GM21786 (cell line): ENCODE measurements around the gene P3H3.
A peak's percentile ranks its signal among the peaks of the same experiment; 100 is the strongest.

Experiments used
- ATAC-seq: cut with Tn5 transposase; IDR thresholded peaks from one replicate; pipeline ENCODE4 v1.9.1; 2021; ENCODE audit not compliant: unreplicated experiment

The P3H3 gene, protein sequence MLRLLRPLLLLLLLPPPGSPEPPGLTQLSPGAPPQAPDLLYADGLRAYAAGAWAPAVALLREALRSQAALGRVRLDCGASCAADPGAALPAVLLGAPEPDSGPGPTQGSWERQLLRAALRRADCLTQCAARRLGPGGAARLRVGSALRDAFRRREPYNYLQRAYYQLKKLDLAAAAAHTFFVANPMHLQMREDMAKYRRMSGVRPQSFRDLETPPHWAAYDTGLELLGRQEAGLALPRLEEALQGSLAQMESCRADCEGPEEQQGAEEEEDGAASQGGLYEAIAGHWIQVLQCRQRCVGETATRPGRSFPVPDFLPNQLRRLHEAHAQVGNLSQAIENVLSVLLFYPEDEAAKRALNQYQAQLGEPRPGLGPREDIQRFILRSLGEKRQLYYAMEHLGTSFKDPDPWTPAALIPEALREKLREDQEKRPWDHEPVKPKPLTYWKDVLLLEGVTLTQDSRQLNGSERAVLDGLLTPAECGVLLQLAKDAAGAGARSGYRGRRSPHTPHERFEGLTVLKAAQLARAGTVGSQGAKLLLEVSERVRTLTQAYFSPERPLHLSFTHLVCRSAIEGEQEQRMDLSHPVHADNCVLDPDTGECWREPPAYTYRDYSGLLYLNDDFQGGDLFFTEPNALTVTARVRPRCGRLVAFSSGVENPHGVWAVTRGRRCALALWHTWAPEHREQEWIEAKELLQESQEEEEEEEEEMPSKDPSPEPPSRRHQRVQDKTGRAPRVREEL

DNA sequence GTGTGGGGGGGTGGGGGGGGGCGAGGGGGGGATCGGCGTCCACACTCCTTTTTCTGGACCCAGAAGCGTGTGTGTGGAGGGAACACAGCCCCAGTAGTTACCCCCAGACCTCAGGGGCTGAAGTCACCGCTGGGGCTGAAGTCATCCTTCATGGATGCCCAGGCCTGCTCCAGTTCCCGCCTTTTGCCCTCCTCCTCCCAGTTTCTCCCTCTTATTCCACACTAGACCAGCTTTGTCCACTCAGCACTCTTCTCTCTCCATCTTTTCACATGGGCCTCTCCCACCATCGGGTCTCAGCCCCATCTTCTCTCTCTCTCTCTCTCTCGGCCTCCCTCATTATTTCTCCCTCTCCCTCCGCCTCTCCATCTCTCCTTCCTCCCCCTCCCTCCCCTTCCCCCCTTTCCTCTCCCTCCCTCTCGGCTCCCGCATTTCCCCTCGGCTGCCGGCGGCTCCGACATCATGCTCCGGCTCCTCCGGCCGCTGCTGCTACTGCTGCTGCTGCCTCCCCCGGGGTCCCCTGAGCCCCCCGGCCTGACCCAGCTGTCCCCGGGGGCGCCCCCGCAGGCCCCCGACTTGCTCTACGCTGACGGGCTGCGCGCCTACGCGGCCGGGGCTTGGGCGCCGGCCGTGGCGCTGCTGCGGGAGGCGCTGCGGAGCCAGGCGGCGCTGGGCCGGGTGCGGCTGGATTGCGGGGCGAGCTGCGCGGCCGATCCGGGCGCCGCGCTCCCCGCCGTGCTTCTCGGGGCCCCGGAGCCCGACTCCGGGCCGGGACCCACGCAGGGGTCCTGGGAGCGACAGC, at the start of gene P3H3:
Gene P3H3 (plus strand): TSS at position 426 of the 799 bp plus-strand sequence. CDS start 34 bp downstream, at position 460.
- no peak for ATAC-seq

GRCh38 chr12:6778574-6779550, 49.3 kb upstream of the P3H3 start:
- ATAC-seq, result peak; percentile 79

DNA sequence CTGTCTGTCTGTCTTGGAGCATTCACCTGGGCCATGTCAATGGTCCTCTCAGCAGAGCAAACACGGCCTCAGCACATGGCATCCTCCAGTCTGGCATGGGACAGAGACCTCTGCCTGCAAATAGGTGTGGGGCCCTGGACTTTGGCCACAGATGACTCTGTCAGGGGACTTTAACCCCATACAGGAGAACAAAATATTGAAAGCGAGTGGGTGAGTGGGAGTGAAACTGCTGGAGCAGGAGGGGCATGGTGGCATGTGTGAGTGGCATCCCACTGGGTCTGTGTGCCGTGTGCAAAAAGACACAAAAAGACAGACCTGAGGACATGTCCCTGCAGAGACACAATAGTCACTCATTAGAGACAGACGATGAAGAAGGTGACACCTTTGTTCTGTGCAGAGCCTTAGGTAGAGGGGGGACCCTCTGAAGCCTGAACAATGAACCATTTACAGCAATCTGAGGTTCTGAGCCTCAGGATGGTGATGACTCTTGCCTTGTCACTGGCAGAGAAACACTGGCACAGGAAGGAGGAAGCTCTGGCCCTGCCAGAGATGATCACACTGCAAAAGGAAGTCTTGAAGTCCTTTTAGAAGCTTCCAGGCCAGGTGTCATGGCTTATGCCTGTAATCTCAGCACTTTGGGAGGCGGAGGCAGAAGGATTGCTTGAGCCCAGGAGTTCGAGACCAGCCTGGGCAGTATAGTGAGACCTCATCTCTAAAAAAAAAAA, 48.3 kb upstream of the P3H3 start:
- ATAC-seq, result no peak

DNA sequence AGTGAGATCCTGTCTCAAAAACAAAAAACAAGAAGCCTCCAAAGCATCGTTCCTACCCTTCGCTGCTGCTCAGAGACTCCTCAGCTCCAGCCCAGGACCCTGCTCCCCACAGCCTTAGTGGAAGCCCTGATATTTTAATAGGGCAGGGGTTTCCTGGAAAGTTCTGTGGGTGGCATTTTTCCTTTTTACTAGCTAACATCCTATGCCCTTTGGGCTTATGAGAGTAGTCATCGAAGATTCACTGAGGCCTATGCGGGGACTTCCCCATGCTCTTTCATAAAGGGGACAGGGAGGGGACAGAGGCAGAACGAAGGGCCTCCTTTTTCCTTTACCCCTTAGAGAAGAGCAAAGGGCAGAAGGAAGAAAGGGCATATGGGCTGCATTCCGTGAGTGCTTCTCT, 47.6 kb upstream of the P3H3 start:
- no peak for ATAC-seq

GRCh38 chr12:6782119-6782518, 46.1 kb upstream of the P3H3 start:
- ATAC-seq, result no peak

- no peak for ATAC-seq
Measured at GRCh38 chr12:6782850-6783566, 45.2 kb upstream of the P3H3 start.

- no peak for ATAC-seq
Measured at GRCh38 chr12:6783828-6784227, 44.4 kb upstream of the P3H3 start.

DNA sequence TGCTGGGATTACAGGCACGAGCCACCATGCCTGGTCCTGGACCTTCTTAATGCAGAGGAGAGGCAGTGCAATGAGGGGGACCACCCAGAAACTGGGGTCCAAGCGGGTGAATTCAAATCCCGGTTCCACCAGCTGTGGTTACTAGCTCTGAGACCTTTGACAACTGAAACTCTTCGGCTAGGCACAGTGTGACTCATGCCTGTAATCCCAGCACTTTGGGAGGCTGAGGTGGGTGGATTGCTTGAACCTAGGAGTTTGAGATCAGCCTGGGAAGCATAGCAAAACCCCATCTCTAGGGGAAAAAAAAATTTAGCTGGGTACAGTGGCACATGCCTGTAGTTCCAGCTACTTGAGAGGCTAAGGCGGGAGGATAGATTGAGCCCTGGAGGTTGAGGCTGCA, 43.9 kb upstream of the P3H3 start:
- ATAC-seq, result no peak

DNA sequence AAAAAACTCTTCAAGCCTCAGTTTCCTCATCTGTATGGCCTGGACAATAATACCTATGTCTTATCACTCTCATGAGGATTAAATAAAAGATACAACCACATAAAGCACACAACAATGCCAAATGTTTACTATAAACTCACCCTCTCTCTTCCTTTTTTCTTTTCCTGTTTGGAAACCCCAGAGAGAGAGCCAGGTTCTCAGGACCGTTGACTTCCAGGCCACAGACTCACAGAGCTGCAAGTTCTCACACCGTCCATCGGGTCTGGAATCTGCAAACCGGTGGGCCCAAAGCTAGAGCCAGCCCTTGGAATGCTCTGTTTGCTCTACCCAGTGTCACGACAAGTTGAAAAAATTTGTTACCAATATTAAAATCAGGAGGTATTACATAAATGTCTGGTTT, 43.4 kb upstream of the P3H3 start:
- ATAC-seq, result no peak

DNA sequence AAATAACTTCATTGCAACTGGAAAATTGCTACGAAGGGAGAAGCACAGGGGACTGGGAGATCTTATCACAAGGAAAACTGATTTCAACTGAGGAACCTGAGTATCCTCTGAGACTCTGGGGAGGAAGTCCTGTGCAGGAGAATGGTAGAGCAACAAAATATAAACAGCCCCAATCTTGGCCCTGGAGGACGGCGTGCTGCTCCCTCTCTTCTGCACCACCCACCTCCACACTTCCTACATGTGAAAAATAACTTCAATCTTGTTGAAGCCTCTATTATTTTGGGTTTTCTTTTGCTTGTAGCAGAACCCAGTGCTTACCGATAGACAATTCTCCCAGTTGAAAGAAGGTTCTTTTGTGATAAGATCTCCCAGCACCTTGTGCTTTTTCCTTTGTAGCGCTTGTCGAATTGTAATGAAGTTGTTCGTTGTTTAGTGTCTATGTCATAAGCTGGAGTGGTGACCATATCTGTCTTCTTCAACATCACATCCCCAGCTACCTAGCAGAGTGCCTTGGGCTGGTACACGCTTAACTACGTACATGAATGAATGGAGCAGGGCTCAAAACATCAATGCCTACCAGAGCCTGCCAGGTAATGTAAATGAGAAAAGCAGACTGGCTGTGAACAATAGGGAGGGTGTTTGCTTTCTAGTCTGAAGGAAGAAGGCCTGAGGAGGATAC, 41.7 kb upstream of the P3H3 start:
- ATAC-seq, result no peak

DNA sequence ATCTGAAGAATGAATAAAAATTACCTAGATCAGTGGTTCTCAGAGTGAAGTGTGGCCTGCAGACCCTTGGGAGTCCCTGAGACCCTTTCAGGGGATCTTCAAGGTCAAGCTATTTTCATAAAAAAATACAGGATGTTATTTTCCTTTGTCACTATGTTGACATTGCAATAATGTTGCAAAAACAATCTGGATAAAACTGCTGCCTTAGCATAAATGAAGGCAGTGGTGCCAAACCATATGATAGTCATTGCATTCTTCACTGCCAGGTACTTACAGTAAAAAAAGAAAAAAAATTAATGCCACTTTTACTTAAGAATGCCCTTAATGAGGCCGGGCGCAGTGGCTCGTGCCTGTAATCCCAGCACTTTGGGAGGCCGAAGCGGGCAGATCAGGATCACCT, 40.9 kb upstream of the P3H3 start:
- ATAC-seq, result no peak

GRCh38 chr12:6788972-6789924, 39.0 kb upstream of the P3H3 start, which contains the start of gene CD4:
CD4 (plus strand) TSS chr12:6789528; CDS start chr12:6800139, 10,611 bp downstream.
- no peak for ATAC-seq

DNA sequence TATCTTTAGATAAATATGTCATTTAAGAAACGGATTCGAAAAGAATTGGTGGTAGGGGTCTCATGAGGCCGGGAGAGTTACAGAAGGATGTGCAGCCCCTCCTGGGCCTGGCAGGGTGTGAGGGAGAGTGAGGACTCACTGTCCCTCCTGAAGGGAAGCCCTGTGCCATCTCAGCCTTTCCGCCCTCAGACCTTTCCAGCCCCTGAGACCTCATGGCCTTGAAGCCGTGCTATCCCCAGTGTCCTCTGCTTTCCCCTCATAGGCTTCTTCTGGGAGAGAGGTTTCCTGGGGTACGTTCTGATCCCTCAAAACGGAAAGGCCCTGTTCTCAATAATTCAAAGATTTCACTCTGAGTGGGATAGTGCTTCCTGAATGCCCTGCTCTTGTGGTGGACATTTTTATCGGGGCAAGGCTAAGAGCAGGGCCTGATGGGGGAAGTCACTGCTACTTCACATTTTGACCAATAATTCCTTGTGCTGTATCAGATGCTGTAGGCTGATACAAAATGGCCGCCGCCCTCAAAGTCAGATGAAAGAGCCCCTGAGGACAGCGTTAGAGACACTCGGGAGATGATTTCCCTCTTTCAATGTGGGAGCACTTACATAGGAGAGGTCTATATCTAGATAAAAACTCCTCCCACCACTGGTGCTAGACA, 37.6 kb upstream of the P3H3 start:
- ATAC-seq, result no peak

- no peak for ATAC-seq
Measured at GRCh38 chr12:6791931-6792520, 36.2 kb upstream of the P3H3 start.

- ATAC-seq, result no peak
Measured at GRCh38 chr12:6792522-6793201, 35.5 kb upstream of the P3H3 start.

DNA sequence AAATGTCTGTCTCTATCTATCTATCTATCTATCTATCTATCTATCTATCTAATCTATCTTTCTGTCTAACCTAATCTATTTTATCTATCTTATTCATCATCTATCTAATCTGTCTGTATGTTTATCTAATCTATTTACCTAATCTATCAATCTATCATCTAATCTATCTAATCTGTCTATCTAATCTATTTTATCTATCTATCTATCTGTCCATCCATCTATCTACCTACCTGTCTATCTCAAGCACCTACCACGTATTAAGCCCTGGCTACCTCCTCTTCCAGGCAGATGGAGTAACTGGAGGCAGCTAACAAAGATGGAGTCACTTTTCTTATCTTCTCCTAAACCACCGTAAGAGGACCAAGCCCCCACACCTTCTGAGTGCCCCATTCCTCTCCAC, 33.1 kb upstream of the P3H3 start:
- ATAC-seq, result no peak
